ENCODE measurements around the gene ACYP2.
"Not testable (repeated sequence)": the region's sequence is repeated elsewhere in the genome, so short reads cannot be mapped to it uniquely, and the experiment has no call there.

ACYP2 gene

DNA sequence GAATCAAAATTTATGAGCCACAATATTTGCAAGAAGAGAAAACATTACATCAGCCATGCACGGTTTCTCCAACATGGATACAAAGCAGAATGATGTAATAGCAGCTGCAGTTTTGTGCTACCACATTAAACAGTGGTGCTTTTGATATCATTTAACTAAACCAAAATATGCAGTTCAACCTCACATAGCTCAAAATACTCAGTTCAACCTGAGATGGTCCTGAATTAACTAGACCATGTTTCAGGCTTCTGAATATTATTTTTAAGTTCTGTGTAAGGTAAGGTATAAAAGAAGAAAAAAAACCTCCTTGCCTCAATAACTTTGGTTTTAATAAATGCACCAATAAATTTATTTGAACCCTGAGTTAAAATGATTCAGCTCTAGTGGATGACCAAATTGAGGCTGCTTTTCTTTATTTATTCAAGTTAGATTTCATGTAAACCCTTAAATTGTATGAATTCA, 159.4 kb downstream of the ACYP2 start:
- no peak for DNase-seq

DNA sequence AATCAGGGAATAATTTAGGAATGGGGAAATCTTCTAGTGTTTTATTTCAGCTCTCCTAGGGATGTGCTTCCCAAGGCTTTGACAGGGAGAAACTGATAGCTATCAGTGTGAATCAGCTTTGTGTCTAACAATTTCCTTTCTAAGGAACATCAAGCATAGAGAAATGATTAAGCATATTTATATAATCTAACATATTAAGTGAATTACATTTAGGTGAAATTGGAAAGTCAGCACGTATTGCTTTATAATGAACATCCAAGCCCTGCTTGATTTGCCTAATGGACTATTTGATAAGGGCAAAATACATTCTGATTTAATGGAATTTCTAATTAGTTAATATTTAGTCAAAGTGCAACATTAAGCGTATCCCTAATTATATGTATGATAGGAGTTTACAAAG, 160.1 kb downstream of the ACYP2 start:
- DNase-seq: no peak

DNA sequence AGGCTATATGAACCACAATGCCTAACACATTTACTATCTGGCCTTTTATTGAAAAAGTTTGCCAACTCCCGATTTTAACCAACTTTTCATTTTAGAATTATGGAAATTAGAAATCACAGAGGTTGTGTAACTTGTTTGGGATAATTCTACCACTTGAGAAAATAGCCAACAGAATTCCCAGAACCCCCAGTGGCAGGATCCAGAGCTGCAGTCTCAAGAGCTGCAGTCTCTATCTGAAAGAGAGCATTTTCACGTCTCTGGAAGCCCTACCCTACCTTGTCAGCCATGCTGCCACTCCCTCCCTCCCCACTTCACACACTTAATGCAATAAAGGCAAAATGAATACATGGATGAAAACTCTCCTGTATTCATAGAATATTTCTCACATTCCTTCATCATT, 164.0 kb downstream of the ACYP2 start:
- DNase-seq: no peak

DNA sequence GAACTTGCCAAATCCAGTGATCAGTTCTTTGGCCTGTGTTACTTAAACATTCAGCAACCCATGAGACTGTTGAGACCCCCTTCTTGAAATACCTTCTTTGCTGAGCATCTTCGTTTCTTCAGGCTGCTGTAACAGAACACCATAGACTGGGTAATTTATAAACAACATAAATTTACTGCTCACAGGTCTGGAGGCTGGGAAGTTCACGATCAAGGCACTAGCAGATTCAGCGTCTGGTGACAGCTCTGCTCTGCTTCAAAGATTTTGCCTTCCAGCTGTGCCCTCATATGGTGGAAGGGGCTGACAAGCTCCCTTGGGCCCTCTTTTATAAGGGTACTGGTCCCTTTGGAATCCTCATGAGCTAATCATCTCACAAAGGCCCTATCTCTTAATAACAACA, 169.4 kb downstream of the ACYP2 start:
- no peak for DNase-seq

DNA sequence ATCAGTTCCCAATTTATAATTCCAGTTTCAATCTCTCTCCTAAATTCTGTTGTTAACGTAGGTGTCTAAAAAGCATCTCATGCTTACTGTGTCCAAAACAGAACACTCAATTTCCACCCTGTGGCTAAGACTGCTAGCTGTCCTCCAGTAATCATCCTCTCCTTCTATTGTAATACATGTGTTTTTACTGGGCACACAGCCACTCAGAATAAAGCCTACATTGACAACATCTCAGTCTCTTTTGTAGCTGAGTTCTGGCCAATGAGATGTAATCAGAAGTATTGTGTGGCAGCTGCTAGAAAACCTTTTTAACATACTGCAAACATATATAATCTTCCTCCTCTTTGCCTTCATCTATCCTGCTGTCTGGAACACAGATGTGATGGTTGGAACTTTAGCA, 170.0 kb downstream of the ACYP2 start:
- DNase-seq: no peak

DNA sequence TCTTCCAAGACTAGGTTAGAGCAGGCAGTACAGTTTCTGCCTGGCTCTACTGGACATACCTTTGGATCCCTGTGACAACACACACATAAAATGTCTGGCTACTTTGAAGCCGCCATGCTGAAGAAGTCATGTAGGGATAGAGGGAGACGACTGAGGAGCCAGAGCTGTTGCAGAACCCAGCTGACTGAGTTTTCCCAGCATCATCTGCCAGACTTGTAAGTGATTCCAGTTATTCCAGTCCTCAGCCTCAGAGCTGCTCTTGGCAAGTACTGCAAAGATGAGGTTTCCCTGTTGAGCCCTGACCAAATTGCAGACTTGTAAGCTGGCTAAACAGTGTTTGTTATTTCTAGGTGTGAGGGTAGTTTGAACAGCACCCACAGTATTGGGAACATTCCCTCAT, 172.1 kb downstream of the ACYP2 start:
- no peak for DNase-seq

DNA sequence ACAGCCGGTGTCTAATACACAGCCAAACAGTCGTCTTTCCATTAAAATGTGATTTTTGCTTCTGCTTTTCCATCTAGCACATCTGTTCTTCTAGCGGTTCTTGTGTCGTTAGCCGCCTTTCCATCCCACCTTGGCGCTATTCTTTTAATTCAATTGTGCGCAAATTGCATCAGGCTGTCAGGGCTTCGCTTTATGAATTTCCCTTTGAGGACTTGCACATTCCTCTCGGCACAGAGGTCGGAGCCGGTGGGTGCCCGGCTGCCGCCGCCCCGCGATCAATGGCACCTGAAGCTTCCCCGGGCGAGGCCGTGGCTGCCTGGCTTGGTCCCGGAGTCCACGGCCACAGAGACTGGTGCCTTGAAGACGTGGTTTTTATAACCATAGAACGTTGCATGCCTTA, 174.5 kb downstream of the ACYP2 start:
- no peak for DNase-seq

DNA sequence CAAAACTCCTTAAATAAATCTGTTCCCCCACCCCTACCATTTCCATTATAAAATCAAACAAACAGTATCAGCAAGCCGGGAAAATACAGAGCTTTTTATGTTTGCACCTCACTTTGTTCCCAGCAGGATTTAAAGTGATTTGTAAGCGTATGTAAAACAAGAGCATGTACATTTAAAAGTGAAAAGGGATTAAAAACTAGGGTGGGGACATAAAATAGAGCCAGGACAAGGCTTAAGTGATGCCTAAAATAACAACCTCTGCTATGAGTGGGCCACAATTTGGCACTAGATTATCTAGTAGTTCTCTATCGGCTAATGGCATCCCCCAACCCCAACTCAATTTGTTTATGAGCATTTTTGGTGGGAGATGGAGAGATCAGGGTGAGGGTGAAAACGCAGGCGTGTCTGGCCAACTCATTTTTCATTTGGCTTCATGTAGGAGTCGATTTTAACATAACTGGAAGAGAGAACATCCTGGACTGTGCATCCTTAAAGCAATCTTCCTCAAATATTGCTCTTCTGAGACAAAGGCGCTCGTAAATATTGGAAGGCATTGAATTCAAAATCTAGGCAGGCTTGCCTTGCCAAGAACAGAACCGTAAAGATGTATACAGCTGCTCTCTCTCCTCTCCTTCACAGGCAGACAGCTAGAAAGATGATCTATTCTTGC, 175.1 kb downstream of the ACYP2 start:
- no peak for DNase-seq

DNA sequence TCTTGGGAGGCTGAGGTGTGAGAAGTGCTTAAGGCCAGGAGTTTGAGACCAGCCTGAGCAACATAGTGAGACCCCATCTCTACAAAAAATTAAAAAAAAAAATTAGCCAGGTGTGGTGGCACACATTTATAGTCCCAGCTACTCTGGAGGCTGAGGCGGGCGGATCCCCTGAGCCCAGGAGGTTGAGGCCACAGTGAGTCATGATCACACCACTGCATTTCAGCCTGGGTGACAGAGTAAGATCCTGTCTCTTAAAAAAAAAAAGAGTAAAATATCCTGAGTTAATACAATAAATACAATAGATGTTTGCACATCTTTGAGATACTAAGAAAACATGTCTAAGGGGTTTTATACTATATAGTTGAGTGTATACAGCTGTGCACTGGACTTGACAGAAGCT, 179.2 kb downstream of the ACYP2 start:
- not testable (repeated sequence) for DNase-seq

DNA sequence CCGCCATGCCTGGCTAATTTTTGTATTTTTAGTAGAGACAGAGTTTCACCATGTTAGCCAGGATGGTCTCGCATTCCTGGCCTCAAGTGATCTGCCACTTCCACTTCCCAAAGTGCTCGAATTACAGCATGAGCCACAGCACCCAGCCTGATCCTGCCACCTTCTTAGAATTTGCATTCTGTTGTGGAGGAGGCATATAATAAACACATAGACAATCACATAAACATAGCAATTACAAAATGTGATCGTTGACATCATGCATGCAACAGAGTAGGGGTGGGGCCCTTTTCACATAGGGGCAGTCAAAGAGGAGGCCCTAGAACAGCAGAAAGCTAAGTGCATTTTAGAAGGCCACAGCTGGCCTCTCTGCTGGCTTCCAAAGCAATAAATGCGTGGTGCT, 180.5 kb downstream of the ACYP2 start:
- no peak for DNase-seq

DNA sequence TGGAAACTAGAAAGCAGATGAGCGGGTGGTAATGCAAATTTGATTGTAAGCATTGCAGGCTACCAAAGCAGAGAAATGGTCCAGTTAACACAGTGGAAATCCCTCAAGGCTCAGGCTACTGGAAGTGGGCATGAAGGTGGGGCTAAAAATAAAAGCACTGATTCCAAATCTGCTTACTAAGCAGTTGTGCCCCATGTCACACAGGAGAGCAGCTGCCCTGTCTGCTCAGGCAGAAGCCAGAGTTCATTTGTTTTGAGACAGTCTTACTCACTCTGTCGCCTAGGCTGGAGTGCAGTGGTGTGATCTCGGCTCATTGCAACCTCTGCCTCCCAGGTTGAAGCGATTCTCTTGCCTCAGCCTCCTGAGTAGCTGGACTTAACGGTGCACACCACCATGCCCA, 183.1 kb downstream of the ACYP2 start:
- DNase-seq: no peak

DNA sequence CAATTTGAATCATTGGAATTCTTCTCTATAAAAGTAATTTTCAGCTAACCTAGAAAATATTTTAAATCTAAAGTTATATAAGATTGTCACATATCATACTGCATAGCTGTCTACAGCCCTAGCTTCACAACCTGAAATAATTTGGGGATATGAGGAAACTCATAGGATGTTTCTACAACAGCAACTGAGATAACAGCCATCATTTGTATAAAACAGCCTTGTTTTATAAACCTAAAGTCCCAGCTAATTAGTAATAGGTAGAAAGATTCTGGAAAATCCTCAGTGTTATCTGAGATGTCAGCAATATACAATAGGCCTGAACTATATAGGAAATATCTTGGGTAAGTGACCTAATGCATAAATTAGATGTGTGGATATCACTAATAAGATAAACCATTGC, 188.2 kb downstream of the ACYP2 start:
- DNase-seq: no peak

DNA sequence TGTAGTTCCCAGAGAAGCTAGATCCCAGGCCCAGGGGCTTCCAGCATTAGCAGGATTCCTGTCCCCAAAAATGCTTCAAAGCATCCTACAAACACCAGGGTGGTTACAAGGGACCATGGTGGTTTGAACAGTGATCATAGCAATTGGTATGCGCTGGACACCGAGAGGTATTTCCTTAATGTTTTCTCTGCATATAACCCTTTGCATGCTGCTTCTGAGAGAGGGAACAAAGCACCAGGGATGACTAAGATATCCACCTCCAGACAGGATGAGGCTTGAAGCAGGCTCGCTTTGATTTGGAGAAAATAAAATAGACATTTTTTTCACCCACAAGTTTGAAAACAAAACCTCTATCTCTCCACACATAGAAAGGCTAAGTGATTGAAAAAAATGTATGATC, 191.1 kb downstream of the ACYP2 start:
- DNase-seq: no peak

DNA sequence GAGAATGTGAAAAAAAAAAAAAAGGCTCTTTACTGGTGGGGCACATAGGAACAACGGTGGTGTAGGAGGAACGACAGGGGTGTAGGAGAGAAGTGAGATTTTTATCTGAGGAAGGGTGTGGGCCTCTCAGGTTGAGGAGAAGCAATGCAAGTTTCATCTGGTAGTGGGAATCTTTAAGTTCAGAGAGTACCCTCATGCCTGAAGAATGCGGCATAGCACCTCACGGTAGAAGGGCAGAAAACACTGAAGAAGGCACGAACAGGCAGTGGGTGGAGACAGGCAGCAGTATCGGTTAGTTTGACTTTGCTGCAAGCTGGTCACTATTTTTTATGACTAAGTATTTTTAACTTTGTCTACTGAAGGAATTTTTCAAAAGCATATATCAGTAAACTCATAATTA, 192.8 kb downstream of the ACYP2 start:
- DNase-seq: no peak

DNA sequence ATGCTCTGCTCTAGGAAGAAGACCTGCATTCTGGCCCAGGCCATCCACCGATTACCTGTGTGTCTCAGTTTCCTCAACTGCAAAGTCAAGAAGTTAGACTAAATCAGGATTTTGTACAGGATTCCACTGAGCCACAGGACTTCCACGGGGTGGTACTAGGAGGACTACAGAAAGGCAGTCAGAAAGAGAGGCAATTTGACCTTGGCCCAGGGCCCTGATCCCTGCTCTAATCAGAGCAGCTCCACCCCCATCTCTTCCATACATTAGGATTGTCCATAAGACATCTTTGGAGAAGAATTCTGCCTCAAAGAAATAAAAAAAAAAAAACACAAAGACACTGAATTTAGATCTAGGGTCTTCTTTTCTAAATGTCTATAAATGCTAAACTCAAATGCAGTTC, 193.4 kb downstream of the ACYP2 start:
- no peak for DNase-seq

DNA sequence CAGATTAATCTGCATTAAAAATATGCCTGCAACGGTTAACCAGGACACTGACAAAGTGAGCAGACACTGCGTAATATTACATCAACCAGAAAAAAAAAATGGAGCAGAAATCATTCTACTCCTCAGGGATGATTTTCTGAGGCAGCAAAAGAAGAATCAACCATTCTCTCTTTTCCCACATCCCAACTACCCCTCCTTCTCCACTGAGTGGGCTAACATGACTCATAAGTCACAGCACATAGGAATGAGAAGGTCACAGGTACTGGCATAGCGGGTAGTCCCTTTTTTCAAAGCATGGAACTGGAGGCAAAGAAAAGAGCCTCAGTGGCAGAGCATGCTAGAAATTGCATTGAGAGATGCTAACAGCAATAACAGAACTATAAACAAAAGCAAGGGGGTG, 194.9 kb downstream of the ACYP2 start:
- no peak for DNase-seq

DNA sequence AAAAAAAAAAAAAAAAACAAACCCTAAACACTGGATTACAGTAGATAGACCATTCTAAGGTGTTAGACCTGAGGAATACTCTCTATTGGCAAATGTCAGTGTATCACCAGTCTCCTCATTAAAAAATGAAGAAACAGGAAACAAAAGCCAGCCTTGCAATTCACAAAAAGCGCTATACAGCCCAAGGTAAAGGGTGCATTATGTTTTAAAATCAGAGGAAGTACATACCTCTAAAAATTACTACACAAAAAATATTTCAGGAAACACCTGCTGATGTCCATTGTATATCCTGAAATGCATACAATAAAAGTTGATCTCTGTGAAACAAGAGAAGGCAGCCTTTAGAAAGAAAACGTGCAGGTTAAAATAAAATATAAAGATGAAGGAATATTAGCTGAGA, 195.5 kb downstream of the ACYP2 start:
- no peak for DNase-seq

DNA sequence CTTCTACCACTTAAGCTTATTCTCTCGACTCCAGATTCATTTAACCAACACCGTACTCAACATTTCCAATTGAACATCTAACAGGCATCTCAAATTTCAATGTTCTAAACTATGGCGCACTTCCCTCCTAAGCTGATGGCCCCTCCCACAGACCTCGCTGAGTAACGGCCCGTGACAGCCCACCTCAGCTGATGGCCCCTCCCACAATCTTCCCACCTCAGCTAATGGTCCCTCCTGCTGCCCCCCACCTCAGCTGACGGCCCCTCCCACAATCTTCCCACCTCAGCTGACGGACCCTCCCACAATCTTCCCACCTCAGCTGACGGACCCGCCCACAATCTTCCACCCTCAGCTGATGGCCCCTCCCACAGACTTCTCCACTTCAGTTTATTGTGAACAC, 197.7 kb downstream of the ACYP2 start:
- no peak for DNase-seq

DNA sequence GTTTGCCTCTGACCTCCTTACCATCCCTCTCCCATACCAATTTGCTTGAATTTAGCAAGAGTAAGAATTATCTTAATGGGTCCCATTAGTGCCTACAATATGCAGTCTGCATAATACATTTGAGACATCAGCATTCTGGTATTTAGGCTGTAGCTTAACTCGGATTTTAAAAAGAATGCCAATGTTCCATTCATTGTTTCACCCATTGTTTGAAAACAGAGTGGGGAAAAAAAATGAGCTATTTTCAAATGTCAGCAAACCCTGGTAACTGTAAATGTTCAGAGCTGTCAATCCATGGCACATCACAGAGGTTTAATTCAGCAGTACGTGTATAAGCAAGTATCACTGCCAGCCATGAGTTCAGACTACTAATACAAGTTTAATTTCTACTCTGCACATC, 202.6 kb downstream of the ACYP2 start:
- DNase-seq: no peak

DNA sequence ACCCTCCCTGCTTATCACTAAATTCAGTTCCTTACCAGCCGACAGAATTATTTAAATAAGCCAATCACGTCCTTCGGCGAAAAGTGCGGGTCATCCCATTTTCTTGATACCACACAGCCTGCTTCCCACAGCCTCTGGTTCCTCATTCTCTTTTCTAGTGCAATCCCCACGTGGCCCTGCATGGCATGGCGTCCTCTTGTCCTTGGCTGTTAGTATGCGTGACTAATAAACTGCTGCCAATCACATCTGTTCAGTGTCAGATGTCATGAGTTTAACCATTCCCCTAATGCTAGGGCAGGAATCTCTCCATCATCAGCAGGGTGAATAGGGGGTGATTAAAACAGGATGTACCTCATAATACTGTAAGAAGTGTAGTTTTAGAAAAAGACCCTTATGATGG, 203.4 kb downstream of the ACYP2 start:
- no peak for DNase-seq

DNA sequence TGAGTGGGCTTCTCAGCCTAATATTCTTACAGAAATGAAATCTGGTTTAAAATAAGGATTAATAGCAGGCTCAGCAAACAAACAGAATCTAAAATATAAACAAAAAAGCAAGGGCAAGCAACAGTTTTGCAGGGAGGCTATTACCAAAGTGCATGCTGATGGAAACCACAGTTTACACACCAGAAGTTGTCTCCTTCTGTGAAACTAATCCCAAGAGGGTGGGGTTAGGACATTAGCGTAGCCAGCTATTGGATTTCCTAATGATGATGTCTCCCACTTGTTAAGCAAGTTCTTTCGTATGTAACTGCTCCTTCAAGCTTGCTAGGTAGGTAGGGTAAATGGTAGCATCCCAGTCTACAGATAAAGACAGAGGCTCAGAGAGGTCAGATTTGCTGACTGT, 205.6 kb downstream of the ACYP2 start:
- no peak for DNase-seq

DNA sequence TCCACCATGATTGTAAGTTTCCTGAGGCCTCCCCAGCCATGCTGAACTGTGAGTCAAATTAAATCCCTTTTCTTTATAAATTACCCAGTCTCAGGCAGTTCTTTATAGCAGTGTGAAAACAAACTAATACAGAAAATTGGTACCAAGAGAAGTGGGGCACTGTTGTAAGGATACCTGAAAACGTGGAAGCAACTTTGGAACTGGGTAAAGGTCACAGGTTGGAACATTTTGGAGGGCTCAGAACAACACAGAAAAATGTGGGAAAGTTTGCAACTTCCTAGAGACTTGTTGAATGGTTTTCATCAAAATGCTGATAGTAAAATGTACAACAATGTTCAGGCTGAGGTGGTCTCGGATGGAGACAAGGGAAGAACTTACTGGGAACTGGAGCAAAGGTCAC, 209.1 kb downstream of the ACYP2 start:
- not testable (repeated sequence) for DNase-seq

DNA sequence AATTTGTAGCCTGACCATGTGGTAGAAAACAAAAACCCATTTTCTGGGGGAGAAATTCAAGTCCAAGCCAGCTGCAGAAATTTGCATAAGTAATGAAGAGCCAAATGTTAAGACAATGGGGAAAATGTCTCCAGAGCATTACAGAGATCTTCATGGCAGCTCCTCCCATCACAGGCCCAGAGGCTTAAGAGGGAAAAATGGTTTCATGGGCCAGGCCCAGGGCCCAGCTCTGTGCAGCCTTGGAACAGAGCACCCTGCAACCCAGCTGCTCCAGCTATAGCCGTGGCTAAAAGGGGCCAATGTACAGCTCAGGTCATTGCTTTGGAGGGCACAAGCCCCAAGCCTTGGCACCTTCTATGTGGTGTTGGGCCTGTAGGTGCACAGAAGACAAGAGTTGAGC, 209.7 kb downstream of the ACYP2 start:
- no peak for DNase-seq

DNA sequence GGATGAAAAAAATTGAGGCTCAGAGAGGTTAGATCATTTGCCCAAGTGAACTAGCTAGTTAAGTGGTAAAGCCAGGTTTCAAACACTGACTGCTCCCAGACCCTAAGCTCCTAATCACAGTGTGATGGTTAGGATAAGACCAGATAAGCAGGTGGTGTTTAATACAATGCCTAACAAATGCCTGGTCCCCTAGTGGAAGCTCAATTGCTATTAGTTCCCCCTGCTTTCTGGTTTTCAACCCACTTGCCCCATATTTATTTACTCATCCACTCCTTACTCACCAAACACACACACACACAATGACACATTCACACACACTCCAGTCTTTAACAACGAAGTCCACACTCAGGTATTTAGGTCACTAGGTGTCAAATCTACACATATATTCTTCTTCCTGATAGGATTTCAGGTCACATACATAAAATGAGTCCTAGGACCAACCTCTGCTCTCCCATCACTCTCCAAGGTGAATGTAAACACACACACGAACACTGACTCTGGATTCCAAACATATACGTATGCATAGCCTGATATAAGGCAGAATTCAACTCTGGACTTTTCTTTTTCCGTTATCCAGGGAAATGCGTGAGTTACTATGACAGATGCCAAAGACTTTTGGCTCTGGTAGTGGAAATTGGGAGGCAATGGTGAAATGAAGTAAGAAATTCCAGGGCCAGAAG, 214.2 kb downstream of the ACYP2 start:
- peak; percentile 35 for DNase-seq

Data from NCI-H2227 treated with DMSO at 0.1 percent for 48 hours (cell line).